ENCODE results near the gene GRIA1. TPM values are rescaled to one million over a fixed set of nuclear protein-coding genes. Genes with fewer than 3 reads are reported as not detected.

Gene GRIA1
- total RNA-seq, 4 donors from 2014 or later = 1.7 TPM; not detected in 3

DNA sequence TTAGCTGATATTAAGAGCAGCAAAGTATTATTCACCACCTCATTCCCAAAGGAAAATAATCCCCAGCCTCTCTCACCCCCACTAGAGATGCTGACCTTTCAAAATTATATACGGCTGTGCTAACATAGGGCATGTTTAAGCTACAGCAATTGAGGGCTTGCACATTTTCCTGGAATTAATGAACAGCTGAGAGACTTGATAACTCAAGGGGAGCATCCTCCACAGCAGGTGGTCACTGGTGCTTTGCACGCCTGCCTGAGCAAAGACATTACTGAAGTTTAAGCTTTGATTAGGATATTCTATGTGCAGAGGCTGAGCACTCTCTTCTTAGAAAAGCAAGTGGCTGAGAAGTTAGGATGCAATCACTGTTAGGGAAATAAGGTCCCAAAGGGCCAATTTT, 317.3 kb downstream of the GRIA1 start:
- no peak overlapping the region for H3K4me3 ChIP-seq
- DNase-seq = no peak
- H3K27ac ChIP-seq = no peak overlapping the region
- no peaks in the 10 kb centered on the region for H3K4me1 ChIP-seq
- TF ChIP-seq POLR2A (IDR thresholded peaks at IDR 0.05) = no peak
- TF ChIP-seq, protein P1, sequence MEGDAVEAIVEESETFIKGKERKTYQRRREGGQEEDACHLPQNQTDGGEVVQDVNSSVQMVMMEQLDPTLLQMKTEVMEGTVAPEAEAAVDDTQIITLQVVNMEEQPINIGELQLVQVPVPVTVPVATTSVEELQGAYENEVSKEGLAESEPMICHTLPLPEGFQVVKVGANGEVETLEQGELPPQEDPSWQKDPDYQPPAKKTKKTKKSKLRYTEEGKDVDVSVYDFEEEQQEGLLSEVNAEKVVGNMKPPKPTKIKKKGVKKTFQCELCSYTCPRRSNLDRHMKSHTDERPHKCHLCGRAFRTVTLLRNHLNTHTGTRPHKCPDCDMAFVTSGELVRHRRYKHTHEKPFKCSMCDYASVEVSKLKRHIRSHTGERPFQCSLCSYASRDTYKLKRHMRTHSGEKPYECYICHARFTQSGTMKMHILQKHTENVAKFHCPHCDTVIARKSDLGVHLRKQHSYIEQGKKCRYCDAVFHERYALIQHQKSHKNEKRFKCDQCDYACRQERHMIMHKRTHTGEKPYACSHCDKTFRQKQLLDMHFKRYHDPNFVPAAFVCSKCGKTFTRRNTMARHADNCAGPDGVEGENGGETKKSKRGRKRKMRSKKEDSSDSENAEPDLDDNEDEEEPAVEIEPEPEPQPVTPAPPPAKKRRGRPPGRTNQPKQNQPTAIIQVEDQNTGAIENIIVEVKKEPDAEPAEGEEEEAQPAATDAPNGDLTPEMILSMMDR (IDR thresholded peaks at IDR 0.05) = no peak
- no peaks in the 10 kb centered on the region for H3K9me3 ChIP-seq
- H3K36me3 ChIP-seq = no peaks in the 10 kb centered on the region
- no peaks in the 10 kb centered on the region for H3K27me3 ChIP-seq

DNA sequence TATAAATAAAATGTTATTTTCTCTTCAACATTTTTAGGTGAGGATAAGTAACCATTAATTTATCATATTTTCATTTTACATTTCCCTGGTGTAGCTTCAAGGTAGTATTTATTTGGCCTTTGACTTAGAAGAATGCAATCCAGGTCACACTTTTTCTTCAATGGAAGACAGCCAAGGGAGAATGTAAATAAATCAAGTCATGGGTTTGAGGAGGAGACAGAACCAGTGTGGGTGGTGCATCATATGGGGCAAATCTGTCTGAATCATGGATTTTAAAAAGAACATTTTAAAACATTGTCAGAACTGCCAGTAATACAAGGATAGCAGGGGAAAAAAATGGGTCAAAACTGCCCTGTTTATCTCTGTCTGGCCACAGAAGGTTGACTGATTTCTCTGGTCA, 318.7 kb downstream of the GRIA1 start:
- no peaks in the 10 kb centered on the region for H3K36me3 ChIP-seq
- no peak for DNase-seq
- H3K27me3 ChIP-seq = no peaks in the 10 kb centered on the region
- no peak overlapping the region for H3K27ac ChIP-seq
- no peak for TF ChIP-seq POLR2A (IDR thresholded peaks at IDR 0.05)
- TF ChIP-seq, protein P1 (IDR thresholded peaks at IDR 0.05) = no peak
- H3K4me3 ChIP-seq = no peak overlapping the region
- H3K4me1 ChIP-seq = no peaks in the 10 kb centered on the region
- no peaks in the 10 kb centered on the region for H3K9me3 ChIP-seq

DNA sequence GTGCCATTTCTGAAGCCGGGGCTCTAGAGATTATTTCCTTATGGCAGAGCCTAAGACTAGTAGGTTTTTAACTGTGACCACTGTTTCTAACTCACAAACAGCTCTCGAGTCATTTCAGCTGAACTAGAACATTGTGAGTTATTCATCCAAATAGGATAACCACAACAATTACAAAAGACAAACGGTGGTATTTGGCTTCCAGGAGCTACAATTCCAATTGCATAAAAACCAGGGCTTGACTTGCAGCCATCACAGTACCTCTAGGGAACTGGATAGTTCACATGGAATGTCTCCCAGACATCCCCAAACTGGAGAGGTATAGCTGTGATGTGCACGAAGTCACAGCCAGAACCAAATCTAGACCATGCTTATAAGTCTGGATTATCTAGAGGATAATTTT, 323.4 kb downstream of the GRIA1 start:
- H3K36me3 ChIP-seq = no peaks in the 10 kb centered on the region
- DNase-seq = no peak
- H3K9me3 ChIP-seq = no peaks in the 10 kb centered on the region
- no peaks in the 10 kb centered on the region for H3K27me3 ChIP-seq
- no peak overlapping the region for H3K4me3 ChIP-seq
- no peak overlapping the region for H3K27ac ChIP-seq
- H3K4me1 ChIP-seq = no peaks in the 10 kb centered on the region
- TF ChIP-seq POLR2A (IDR thresholded peaks at IDR 0.05) = no peak
- TF ChIP-seq, protein P1 (IDR thresholded peaks at IDR 0.05) = no peak

DNA sequence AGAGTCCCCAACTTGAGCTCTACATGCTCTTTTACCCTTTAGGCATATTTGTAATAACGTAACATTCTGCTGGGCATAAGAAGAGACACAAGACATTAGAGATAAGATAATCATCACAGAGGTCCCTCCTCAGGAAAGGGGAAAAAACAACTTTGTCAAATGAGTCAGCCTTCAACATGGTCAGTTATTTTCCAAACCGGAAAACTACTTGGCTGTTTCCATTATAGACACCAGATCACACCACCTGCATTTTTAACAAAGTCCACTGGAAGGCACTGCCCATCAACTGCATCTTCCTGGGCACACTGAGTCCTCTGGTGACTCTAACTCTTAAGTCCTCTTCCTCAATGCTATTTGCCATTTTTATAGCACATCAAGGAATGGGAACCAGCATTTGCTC, 326.4 kb downstream of the GRIA1 start:
- no peak for TF ChIP-seq POLR2A (IDR thresholded peaks at IDR 0.05)
- TF ChIP-seq, protein P1 (IDR thresholded peaks at IDR 0.05) = no peak
- Histone ChIP-seq H3K27ac (no peak overlapping the region), H3K36me3 (no peaks in the 10 kb centered on the region), H3K9me3 (no peaks in the 10 kb centered on the region), H3K27me3 (no peaks in the 10 kb centered on the region), H3K4me3 (no peak overlapping the region), H3K4me1 (no peaks in the 10 kb centered on the region)
- no peak for DNase-seq

DNA sequence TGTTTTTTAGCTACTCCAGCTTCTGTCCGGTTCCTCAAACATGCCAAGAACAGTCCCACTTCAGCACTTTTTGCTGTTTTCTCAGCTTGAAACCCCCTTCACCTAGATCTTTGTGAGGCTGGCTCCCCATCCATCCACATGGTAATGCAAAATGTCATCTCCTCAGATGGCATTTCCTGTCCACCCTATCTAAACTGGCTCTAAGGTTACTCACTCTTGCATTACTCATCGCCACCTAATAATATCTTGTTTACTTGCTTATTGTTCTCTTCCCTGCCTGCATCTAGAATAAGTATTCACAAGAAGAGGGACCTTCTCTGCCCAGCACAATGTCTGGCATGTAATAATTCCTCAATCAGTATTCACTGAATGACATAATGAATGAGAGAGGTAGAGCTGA, 328.2 kb downstream of the GRIA1 start:
- TF ChIP-seq, protein P1 (IDR thresholded peaks at IDR 0.05) = no peak
- no peak for TF ChIP-seq POLR2A (IDR thresholded peaks at IDR 0.05)
- H3K27ac ChIP-seq = no peak overlapping the region
- DNase-seq = no peak
- H3K36me3 ChIP-seq = no peaks in the 10 kb centered on the region
- no peaks in the 10 kb centered on the region for H3K9me3 ChIP-seq
- no peak overlapping the region for H3K4me3 ChIP-seq
- H3K27me3 ChIP-seq = no peaks in the 10 kb centered on the region
- no peaks in the 10 kb centered on the region for H3K4me1 ChIP-seq

DNA sequence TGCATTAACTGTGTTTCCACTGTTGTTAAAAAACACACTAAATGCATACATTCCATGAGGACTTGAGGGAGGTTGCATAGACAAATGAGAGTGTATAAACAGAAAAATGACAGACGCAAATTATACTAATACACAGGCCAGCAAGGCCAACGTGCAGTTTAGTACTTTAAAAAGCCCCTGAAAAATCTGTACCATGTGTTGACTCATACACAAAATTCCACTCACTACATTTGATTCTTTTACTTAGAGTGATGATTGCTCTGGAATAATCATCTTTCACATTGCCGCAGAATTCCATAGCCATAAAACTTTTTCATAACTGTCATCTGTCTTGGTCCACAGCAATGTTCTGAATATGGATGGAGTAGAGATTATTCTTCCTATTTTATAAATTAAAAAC, 332.6 kb downstream of the GRIA1 start:
- TF ChIP-seq, protein P1 (IDR thresholded peaks at IDR 0.05) = no peak
- Histone ChIP-seq H3K27me3 (no peaks in the 10 kb centered on the region), H3K4me1 (no peaks in the 10 kb centered on the region), H3K4me3 (no peak overlapping the region), H3K27ac (no peak overlapping the region), H3K9me3 (no peaks in the 10 kb centered on the region), H3K36me3 (no peaks in the 10 kb centered on the region)
- DNase-seq = no peak
